CD4-positive, alpha-beta T cell treated with Interleukin-17A for 4 hours (primary cell): Measurements from ENCODE around the gene SMYD3.
"Not testable (repeated sequence)": the region's sequence is repeated elsewhere in the genome, so short reads cannot be mapped to it uniquely, and the experiment has no call there.

ENCODE experiments used
- DNase-seq: peaks from one replicate; pipeline ENCODE4 v3.0.0-alpha.2; 2020; ENCODE audit warnings: mixed read lengths

The SMYD3 gene

GRCh38 chr1:246343251-246343650 is 163.8 kb downstream of the SMYD3 start:
- no peak for DNase-seq

- no peak for DNase-seq
These were observed 168.5 kb downstream of the SMYD3 start for GRCh38 chr1:246338546-246338945.

DNA sequence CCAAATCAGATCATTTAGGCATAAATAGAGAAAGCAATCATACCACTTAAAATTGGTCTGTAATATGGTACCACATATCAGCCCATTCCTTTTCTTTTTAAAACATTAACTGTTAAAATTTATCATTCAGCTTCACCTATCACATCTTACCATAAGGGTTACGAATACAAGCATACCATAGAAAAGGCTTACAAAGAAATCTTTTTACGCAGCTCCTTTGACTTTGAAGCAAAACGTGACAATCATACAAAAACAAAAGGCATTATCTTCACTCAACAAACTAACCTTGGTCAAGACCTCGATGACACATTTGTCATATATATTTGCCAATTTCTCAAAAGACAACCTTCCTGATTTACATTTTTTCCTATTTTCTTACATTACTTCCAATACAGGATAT is 169.0 kb downstream of the SMYD3 start:
- DNase-seq, result no peak

DNA sequence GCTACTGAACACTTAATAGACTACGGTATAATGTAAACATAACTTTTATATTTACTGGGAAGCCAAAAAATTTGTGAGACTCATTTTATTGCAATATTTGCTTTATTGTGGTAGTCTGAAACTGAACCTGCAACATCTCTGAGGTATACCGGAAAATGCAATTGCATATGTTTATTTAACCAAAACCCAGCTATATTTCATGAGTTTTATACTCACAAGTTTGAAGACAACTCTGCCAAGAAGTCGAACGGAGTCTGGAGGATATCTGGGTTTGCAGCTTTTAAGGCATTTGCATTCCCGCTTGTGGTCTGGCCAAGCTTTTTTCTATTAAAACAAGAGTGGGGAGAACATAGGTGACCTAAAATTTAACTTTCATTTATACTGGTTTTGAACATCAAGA is 171.9 kb downstream of the SMYD3 start:
- no peak for DNase-seq

- DNase-seq, result no peak
These were observed 173.2 kb downstream of the SMYD3 start for GRCh38 chr1:246333855-246334254.

DNA sequence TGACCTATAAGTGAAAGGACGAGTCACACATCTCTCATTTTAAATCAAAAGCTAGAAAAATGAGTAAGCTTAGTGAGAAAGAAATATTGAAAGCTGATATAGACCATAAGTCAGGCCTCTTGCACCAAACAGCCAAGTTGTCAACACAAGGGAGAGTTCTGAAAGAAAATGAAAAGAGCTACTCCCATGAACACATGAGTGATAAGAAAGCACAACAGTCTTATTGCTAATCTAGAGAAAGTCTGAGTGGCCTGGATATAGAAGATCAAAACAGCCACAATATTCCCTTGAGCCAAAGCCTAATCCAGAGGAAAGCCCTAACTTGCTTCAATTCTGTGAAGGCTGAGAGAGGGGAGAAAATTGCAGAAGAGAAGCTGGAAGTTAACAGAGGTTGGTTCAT is 175.0 kb downstream of the SMYD3 start:
- DNase-seq, result no peak

DNA sequence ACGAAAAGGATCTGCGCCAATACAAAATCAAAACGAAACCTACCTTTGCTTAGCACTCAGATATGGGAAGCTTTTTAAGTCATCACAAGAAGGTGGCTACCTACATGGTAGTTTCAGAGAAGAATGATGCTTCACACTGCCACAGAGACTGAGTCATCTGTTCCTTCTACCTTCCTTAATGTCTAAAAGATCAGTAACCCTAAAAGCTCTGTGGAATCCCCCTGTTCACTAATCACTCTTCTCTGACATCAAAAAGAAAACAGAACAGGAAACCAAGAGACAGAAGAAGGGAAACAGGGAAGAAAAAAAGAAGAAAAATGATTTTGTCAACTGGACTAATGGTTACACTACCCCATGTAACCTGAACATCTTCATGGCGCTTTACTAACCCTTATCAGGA is 177.2 kb downstream of the SMYD3 start:
- no peak for DNase-seq

DNA sequence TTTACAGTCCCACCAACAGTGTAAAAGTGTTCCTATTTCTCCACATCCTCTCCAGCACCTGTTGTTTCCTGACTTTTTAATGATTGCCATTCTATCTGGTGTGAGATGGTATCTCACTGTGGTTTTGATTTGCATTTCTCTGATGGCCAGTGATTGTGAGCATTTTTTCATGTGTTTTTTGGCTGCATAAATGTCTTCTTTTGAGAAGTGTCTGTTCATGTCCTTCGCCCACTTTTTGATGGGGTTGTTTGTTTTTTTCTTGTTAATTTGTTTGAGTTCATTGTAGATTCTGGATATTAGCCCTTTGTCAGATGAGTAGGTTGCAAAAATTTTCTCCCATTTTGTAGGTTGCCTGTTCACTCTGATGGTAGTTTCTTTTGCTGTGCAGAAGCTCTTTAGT is 177.8 kb downstream of the SMYD3 start:
- DNase-seq, result not testable (repeated sequence)

GRCh38 chr1:246324711-246325110 is 182.4 kb downstream of the SMYD3 start:
- DNase-seq, result no peak

- DNase-seq, result not testable (repeated sequence)
These were observed 183.0 kb downstream of the SMYD3 start for GRCh38 chr1:246324033-246324432.

GRCh38 chr1:246320286-246320685 is 186.8 kb downstream of the SMYD3 start:
- no peak for DNase-seq

- DNase-seq, result no peak
These were observed 187.9 kb downstream of the SMYD3 start for GRCh38 chr1:246319083-246319714.

DNA sequence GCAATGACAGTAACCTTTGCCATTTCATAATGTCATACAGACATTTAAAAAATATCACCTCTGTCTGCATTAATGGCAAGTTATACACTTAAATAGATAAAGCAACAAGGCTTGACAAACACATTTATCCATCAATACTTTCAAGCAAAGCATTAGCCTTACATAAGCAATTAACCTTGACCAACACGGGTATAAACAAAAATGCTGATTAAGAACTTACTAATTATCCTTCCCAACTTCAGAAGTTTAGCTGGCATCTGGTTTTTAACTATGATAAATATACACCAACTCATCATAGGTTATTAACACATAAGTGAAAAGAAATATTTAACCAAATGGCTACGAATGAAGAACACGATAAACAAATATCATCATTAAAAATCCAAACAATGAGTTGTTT is 188.5 kb downstream of the SMYD3 start:
- no peak for DNase-seq

GRCh38 chr1:246318036-246318359 is 189.1 kb downstream of the SMYD3 start:
- no peak for DNase-seq

GRCh38 chr1:246317332-246318035 is 189.6 kb downstream of the SMYD3 start:
- DNase-seq, result no peak

GRCh38 chr1:246311461-246311860 is 195.6 kb downstream of the SMYD3 start:
- no peak for DNase-seq

DNA sequence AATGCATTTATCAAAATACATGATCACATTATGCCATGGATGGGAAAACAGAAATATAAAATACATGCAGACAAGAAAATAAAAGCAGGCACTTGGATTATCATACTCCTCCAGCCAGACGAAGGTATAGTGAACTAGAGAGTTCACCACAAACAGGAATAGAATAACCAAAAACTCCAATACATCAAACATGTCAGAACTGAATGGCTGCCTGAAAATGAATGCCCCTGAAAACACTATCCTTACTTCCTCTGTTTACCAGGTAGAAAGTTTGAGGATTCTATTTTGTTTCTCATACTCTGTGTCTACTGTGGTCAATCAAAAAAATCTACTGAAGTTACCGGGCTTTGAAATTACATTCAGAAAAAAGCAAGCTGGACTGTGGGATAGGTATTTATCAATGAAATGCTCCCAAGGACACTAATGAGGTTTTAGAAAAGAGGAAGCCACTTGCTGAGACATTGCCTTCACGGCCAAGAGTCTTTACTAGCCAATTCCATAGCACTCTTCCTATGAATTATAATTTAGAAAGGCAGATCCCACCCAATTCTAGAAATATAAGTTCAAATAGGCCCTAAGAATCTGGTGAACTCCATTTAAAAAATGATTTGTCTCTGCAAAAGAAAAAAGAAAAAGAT is 197.7 kb downstream of the SMYD3 start:
- no peak for DNase-seq

GRCh38 chr1:246308533-246309075 is 198.5 kb downstream of the SMYD3 start:
- DNase-seq, result no peak

GRCh38 chr1:246306415-246307037 is 200.6 kb downstream of the SMYD3 start:
- no peak for DNase-seq

- DNase-seq, result no peak
These were observed 202.4 kb downstream of the SMYD3 start for GRCh38 chr1:246304484-246305259.

- DNase-seq, result no peak
These were observed 204.3 kb downstream of the SMYD3 start for GRCh38 chr1:246302711-246303317.

- no peak for DNase-seq
These were observed 204.8 kb downstream of the SMYD3 start for GRCh38 chr1:246302251-246302625.
